Gastroesophageal sphincter (tissue), 4 donors: Measurements from ENCODE around the gene RBM33. TPM values are rescaled to one million over a fixed set of nuclear protein-coding genes. Genes with fewer than 3 reads are reported as not detected.

Source experiments
- ATAC-seq: fragments of 150-250 bp; one replicate; pipeline ENCODE4 v1.9.1; 2016; ENCODE audit warnings: mild to moderate bottlenecking, moderate library complexity
- H3K27ac ChIP-seq, 4 donors: fragments of 200-600 bp; sonication (generic) in 3 of 4; 1 replicate in 3 of 4; 2 replicates in 1 of 4; pipeline ENCODE4 v1.5.1; 2016 to 2019
- H3K27me3 ChIP-seq: fragments of 200-600 bp; sonication (generic); one replicate; pipeline ENCODE4 v1.5.1; 2019
- H3K36me3 ChIP-seq, 2 donors: fragments of 200-600 bp; sonication (generic); one replicate each; pipeline ENCODE4 v1.5.1; 2019; ENCODE audit warnings: control low read depth in 1 of 2
- H3K4me1 ChIP-seq, 3 donors: fragments of 200-600 bp; sonication (generic); 1 replicate in 2 of 3; 2 replicates in 1 of 3; pipeline ENCODE4 v1.5.1; 2016 to 2019; ENCODE audit warnings: control low read depth in 2 of 3
- H3K4me3 ChIP-seq, 2 donors: fragments of 200-600 bp; sonication (generic); one replicate each; pipeline ENCODE4 v1.5.1; 2019; ENCODE audit warnings: mild to moderate bottlenecking in 1 of 2, moderate library complexity in 1 of 2
- H3K9me3 ChIP-seq, 3 donors: fragments of 200-600 bp; sonication (generic); one replicate each; pipeline ENCODE4 v1.5.1; 2017 to 2019; ENCODE audit warnings: control low read depth in 2 of 3
- CTCF ChIP-seq, 4 experiments: fragments of 200-600 bp in 2 of 4; fragments of 450-650 bp in 2 of 4; sonication (generic) in 1 of 4; IDR thresholded peaks; one replicate each; pipeline ENCODE4 v1.5.1; 2017 to 2019; ENCODE audit warnings: antibody characterized with exemption in 4 of 4, mild to moderate bottlenecking in 2 of 4, moderate library complexity in 2 of 4
- EP300 ChIP-seq: sonication (generic); formaldehyde crosslinking; IDR thresholded peaks from one replicate; pipeline ENCODE4 v1.6.1; 2017; ENCODE audit warnings: antibody characterized with exemption, mild to moderate bottlenecking
- POLR2A ChIP-seq, 2 donors: fragments of 450-650 bp; IDR thresholded peaks; one replicate each; pipeline ENCODE4 v1.6.1; 2017; ENCODE audit warnings: antibody characterized with exemption in 2 of 2, mild to moderate bottlenecking in 2 of 2, moderate library complexity in 1 of 2
- POLR2AphosphoS5 ChIP-seq: sonication (generic); formaldehyde crosslinking; IDR thresholded peaks from one replicate; pipeline ENCODE4 v1.6.1; 2017; ENCODE audit warnings: antibody characterized with exemption
- WGBS, 2 donors: methylation state at CpG; one replicate each; pipeline ENCODE4 v1.1.5; 2018; ENCODE audit warnings: low coverage in 1 of 2; 5-methylcytosine and 5-hydroxymethylcytosine counted together
- total RNA-seq, 4 donors: library from RNA; depleted of rRNA; stranded (reverse); fragments of >200 nt; gene quantifications; one replicate each; pipeline ENCODE4 v1.1.0, GENCODE V29; 2016

Gene RBM33
- total RNA-seq, 4 donors from 2014 or later, result 25.2 to 67.4 (median 37.6) TPM

- TF ChIP-seq POLR2A (IDR thresholded peaks at IDR 0.05) (no peak), EP300 (no peak), CTCF (IDR thresholded peaks at IDR 0.05) (no peak), POLR2AphosphoS5 (no peak)
- H3K9me3 ChIP-seq, result peaks cover 0 to 3% (median 0%) of the 10 kb centered on the region in 3 donors
- no peak for ATAC-seq
Observed at GRCh38 chr7:155637155-155637554, 7.3 kb upstream of the RBM33 start.

GRCh38 chr7:155638366-155638765 lies 6.1 kb upstream of the RBM33 start:
- WGBS, 2 donors, result 87% methylated on average over 4 to 6 of the region's 6 CpGs
- Histone ChIP-seq H3K27me3 (no peaks in the 10 kb centered on the region), H3K36me3 (peaks cover 0 to 14% of the 10 kb centered on the region in 2 donors), H3K27ac (no peak overlapping the region), H3K4me3 (no peak overlapping the region), H3K4me1 (peaks cover 0 to 8% (median 3%) of the 10 kb centered on the region in 3 donors), H3K9me3 (no peaks in the 10 kb centered on the region)
- no peak for ATAC-seq
- TF ChIP-seq CTCF (IDR thresholded peaks at IDR 0.05), result no peak

More at GRCh38 chr7:155637155-155637554, 7.3 kb upstream of the RBM33 start:
- H3K27ac ChIP-seq, result no peak overlapping the region
- no peak overlapping the region for H3K4me3 ChIP-seq
- 80 to 90% methylated on average over 4 of the region's 4 CpGs for WGBS, 2 donors
- H3K27me3 ChIP-seq, result no peaks in the 10 kb centered on the region
- peaks cover 0 to 13% of the 10 kb centered on the region in 2 donors for H3K36me3 ChIP-seq
- no peaks in the 10 kb centered on the region for H3K4me1 ChIP-seq

GRCh38 chr7:155639958-155640520 lies 4.4 kb upstream of the RBM33 start:
- no peaks in the 10 kb centered on the region for H3K9me3 ChIP-seq
- no peak overlapping the region for H3K4me3 ChIP-seq
- no peaks in the 10 kb centered on the region for H3K27me3 ChIP-seq
- no peak overlapping the region for H3K27ac ChIP-seq
- ATAC-seq, result no peak
- 100% methylated on average over 1 of the region's 1 CpG for WGBS, 2 donors
- peaks cover 0 to 14% of the 10 kb centered on the region in 2 donors for H3K36me3 ChIP-seq
- TF ChIP-seq EP300 (no peak), POLR2A (IDR thresholded peaks at IDR 0.05) (no peak), POLR2AphosphoS5 (no peak), CTCF (IDR thresholded peaks at IDR 0.05) (no peak)
- peaks cover 0 to 13% (median 5%) of the 10 kb centered on the region in 3 donors for H3K4me1 ChIP-seq

GRCh38 chr7:155640629-155641028 lies 3.8 kb upstream of the RBM33 start:
- H3K4me3 ChIP-seq, result no peak overlapping the region
- WGBS, 2 donors, result 91% methylated on average over 3 of the region's 4 CpGs; no CpG with 5 or more reads in 1 of the 2 donors

More at GRCh38 chr7:155640629-155641028, 3.8 kb upstream of the RBM33 start:
- Histone ChIP-seq H3K27ac (no peak overlapping the region), H3K9me3 (no peaks in the 10 kb centered on the region), H3K36me3 (peaks cover 0 to 14% of the 10 kb centered on the region in 2 donors), H3K27me3 (no peaks in the 10 kb centered on the region), H3K4me1 (peaks cover 0 to 18% (median 5%) of the 10 kb centered on the region in 3 donors)
- ATAC-seq, result no peak
- TF ChIP-seq POLR2A (IDR thresholded peaks at IDR 0.05) (no peak), EP300 (no peak), POLR2AphosphoS5 (no peak), CTCF (IDR thresholded peaks at IDR 0.05) (no peak)
